Esophagus squamous epithelium (tissue), 5 donors: ENCODE measurements around the gene CGNL1. TPM values are rescaled to one million over a fixed set of nuclear protein-coding genes. Genes with fewer than 3 reads are reported as not detected.

ENCODE experiments used
- DNase-seq: peaks from one replicate; lab custom pipeline; 2025; lab: John Stamatoyannopoulos, UW
- H3K27ac ChIP-seq, 4 donors: fragments of 200-600 bp; sonication (generic); one replicate each; pipeline ENCODE4 v1.5.1; 2016 to 2019; ENCODE audit warnings: mild to moderate bottlenecking in 1 of 4
- H3K27me3 ChIP-seq, 4 donors: fragments of 200-600 bp; sonication (generic); 1 replicate in 3 of 4; 2 replicates in 1 of 4; pipeline versions ENCODE4 v1.5.1 to v1.6.0; 2017 to 2021; ENCODE audit warnings: antibody characterized with exemption in 1 of 4
- H3K36me3 ChIP-seq, 3 donors: fragments of 200-600 bp; sonication (generic); one replicate each; pipeline ENCODE4 v1.5.1; 2016 to 2019
- H3K4me1 ChIP-seq, 3 donors: fragments of 200-600 bp; sonication (generic); one replicate each; pipeline ENCODE4 v1.5.1; 2017 to 2019
- H3K4me3 ChIP-seq, 4 donors: fragments of 200-600 bp; sonication (generic); 1 replicate in 3 of 4; 2 replicates in 1 of 4; pipeline ENCODE4 v1.5.1; 2016 to 2019; ENCODE audit warnings: mild to moderate bottlenecking in 2 of 4, moderate library complexity in 1 of 4
- H3K9me3 ChIP-seq, 3 donors: fragments of 200-600 bp; sonication (generic); one replicate each; pipeline ENCODE4 v1.5.1; 2016 to 2019
- POLR2A ChIP-seq, 4 donors: fragments of 450-650 bp; IDR thresholded peaks; one replicate each; pipeline ENCODE4 v1.6.1; 2017; ENCODE audit warnings: antibody characterized with exemption in 4 of 4, mild to moderate bottlenecking in 4 of 4, moderate library complexity in 3 of 4
- WGBS, 2 donors: methylation state at CpG; one replicate each; pipeline ENCODE4 v1.1.5; 2018; 5-methylcytosine and 5-hydroxymethylcytosine counted together
- intact Hi-C: fragments of 100-400 bp; cut with DNase I; formaldehyde crosslinking; loops from one replicate; pipeline ENCODE4 v1.15.0; 2022
- total RNA-seq, 4 donors: library from RNA; depleted of rRNA; stranded (reverse); fragments of >200 nt; gene quantifications; one replicate each; pipeline ENCODE4 v1.1.0, GENCODE V29; 2016
- TF ChIP-seq, protein P1 (sequence below), 6 experiments: fragments of 450-650 bp in 4 of 6; fragments of 200-600 bp in 2 of 6; sonication (generic) in 2 of 6; IDR thresholded peaks; one replicate each; pipeline ENCODE4 v1.5.1; 2016 to 2019; ENCODE audit warnings: antibody characterized with exemption in 6 of 6, mild to moderate bottlenecking in 4 of 6, moderate library complexity in 4 of 6
- donor health status: DM: yes; HTN: yes; CAD: no.

The CGNL1 gene
- total RNA-seq, 4 donors from 2014 or later: 3.8 to 14.7 (median 8.8) TPM

DNA sequence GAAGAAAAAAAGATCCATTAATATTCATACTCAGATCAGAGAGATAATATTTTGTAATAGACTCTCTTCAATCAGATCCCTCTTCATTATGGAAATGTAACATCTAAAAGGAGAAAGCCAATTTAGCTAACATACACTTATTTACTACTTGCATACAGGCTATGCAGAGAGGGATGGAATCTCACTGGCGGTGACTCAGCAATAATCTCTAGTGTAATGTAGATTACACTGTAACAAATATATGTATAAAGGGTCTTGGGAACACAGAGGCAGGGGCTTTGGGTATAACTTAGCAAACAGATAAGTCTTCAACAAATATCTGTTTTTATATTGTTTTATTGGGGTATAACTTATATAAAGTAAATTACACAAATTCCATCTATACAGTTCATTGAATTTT is 69.6 kb downstream of the CGNL1 start:
- intact Hi-C loops: no loop called here
- Histone ChIP-seq H3K9me3 (no peaks in the 10 kb centered on the region), H3K27me3 (no peaks in the 10 kb centered on the region), H3K4me3 (no peak overlapping the region), H3K36me3 (peaks cover 0 to 8% (median 0%) of the 10 kb centered on the region in 3 donors), H3K4me1 (no peaks in the 10 kb centered on the region), H3K27ac (no peak overlapping the region)
- TF ChIP-seq, protein P1, sequence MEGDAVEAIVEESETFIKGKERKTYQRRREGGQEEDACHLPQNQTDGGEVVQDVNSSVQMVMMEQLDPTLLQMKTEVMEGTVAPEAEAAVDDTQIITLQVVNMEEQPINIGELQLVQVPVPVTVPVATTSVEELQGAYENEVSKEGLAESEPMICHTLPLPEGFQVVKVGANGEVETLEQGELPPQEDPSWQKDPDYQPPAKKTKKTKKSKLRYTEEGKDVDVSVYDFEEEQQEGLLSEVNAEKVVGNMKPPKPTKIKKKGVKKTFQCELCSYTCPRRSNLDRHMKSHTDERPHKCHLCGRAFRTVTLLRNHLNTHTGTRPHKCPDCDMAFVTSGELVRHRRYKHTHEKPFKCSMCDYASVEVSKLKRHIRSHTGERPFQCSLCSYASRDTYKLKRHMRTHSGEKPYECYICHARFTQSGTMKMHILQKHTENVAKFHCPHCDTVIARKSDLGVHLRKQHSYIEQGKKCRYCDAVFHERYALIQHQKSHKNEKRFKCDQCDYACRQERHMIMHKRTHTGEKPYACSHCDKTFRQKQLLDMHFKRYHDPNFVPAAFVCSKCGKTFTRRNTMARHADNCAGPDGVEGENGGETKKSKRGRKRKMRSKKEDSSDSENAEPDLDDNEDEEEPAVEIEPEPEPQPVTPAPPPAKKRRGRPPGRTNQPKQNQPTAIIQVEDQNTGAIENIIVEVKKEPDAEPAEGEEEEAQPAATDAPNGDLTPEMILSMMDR (IDR thresholded peaks at IDR 0.05): no peak
- TF ChIP-seq POLR2A (IDR thresholded peaks at IDR 0.05): no peak
- DNase-seq: no peak
- WGBS, 2 donors: 87 to 90% methylated on average over 1 of the region's 1 CpG

DNA sequence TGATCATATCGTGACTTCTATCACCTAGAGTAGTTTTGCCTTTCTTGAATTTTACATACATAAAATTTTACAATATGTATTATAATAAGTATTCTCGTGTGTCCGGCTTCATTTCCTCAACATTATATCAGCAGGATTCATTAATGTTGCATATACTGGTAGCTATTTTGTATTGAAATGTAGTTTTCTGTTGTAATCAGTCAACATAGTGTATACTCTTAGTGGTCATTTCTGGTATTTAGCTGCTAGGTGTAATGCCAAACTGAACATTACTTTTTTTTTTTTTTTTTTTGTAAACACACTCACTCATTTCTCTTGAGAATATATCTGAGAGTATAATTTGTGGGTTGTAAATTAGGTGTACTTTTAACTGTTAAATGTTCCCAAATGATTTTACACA is 70.1 kb downstream of the CGNL1 start:
- intact Hi-C loops: no loop called here
- Histone ChIP-seq H3K27ac (no peak overlapping the region), H3K4me1 (no peaks in the 10 kb centered on the region), H3K4me3 (no peak overlapping the region), H3K36me3 (peaks cover 0 to 8% (median 0%) of the 10 kb centered on the region in 3 donors), H3K27me3 (no peaks in the 10 kb centered on the region), H3K9me3 (no peaks in the 10 kb centered on the region)
- no peak for TF ChIP-seq POLR2A (IDR thresholded peaks at IDR 0.05)
- TF ChIP-seq, protein P1 (IDR thresholded peaks at IDR 0.05): no peak
- DNase-seq: no peak
- 84% methylated on average over 3 of the region's 3 CpGs for WGBS, 2 donors

DNA sequence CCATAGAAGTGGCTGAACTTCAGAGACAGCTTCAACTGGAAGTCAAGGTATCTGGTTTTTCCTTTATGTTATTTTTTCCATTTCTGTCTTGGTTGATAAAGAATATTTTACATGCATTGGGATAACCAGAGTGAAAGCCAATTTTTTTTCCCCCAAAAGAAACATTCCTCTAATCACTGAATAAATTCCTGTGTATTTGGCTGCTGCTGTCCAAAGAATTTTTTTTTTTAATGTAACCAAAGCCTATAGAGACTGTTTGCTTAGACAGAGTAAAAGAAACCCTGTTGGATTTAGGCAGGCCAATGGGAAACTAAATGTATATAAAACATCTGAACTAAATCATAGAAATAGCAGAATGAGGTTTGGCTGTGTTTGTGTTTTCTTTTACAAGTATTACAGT is 75.2 kb downstream of the CGNL1 start:
- DNase-seq: no peak
- no peak overlapping the region for H3K27ac ChIP-seq

DNA sequence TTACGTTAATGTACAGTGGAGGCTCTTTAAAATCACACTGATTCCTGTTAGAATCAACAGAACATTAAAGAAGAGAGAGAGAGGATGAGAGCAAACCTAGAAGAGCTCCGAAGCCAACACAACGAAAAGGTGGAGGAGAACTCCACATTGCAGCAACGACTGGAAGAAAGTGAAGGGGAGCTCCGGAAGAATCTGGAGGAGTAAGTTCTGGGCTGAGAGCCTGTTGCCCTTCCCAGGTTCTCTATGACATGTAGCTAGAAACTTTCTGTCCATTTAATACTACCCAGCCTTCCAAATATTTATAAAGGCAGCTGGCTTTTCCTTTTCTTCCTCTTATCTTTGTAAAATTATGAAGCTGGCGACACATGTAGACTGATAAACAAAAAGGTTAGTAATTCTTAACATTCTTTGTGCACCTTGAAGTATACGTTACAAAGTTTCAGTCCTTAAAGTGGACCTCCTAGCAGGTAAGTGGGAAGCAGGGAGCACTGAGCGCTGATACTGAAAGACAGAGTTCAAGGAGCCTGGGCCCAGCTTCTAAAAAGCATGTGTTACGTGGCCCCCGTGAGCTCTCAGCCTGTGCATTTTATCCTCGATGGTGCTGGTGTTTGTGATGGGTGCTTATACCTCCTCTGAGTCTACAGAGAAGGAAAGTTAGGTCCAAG is 75.9 kb downstream of the CGNL1 start:
- Histone ChIP-seq H3K27me3 (no peaks in the 10 kb centered on the region), H3K4me1 (no peaks in the 10 kb centered on the region), H3K27ac (no peak overlapping the region), H3K9me3 (no peaks in the 10 kb centered on the region), H3K36me3 (peaks cover 0 to 7% (median 0%) of the 10 kb centered on the region in 3 donors), H3K4me3 (no peak overlapping the region)
- no peak for DNase-seq
- 83 to 85% methylated on average over 11 of the region's 11 CpGs for WGBS, 2 donors
- intact Hi-C loops: no loop called here
- TF ChIP-seq, protein P1 (IDR thresholded peaks at IDR 0.05): no peak
- TF ChIP-seq POLR2A (IDR thresholded peaks at IDR 0.05): no peak

More for the DNA sequence above, 75.2 kb downstream of the CGNL1 start:
- H3K4me3 ChIP-seq: no peak overlapping the region
- H3K27me3 ChIP-seq: no peaks in the 10 kb centered on the region
- H3K4me1 ChIP-seq: no peaks in the 10 kb centered on the region
- no peak for TF ChIP-seq POLR2A (IDR thresholded peaks at IDR 0.05)
- TF ChIP-seq, protein P1 (IDR thresholded peaks at IDR 0.05): no peak
- H3K36me3 ChIP-seq: peaks cover 0 to 7% (median 0%) of the 10 kb centered on the region in 3 donors
- H3K9me3 ChIP-seq: no peaks in the 10 kb centered on the region
- intact Hi-C loops: no loop called here

DNA sequence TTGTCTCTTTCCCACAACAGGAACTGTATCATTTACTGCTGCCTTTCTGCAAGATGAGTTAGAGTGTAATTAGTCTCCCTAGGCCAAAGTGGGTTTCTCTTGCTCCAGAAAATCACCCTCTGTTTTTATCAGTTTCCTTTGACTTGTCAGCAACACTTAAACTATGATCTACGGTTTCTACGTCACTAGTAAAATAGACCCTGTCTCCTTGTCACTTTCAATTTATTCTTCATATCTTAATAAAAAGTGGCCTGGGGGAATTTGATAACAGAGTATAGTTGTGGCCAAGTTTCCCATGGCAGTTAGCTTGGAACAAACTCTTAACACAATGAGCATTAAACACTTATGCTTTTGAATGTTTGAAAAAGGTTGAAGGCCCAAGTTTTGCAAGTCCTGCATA is 79.6 kb downstream of the CGNL1 start:
- no peak overlapping the region for H3K4me3 ChIP-seq
- 86 to 93% methylated on average over 2 of the region's 2 CpGs for WGBS, 2 donors
- no peak for TF ChIP-seq POLR2A (IDR thresholded peaks at IDR 0.05)
- TF ChIP-seq, protein P1 (IDR thresholded peaks at IDR 0.05): no peak
- H3K4me1 ChIP-seq: no peaks in the 10 kb centered on the region
- intact Hi-C loops: no loop called here
- no peak overlapping the region for H3K27ac ChIP-seq
- no peaks in the 10 kb centered on the region for H3K27me3 ChIP-seq
- no peak for DNase-seq
- peaks cover 0 to 7% (median 0%) of the 10 kb centered on the region in 3 donors for H3K36me3 ChIP-seq
- H3K9me3 ChIP-seq: no peaks in the 10 kb centered on the region
